Neural progenitor cell (in vitro differentiated cells): ENCODE data around the gene ZCCHC7. TPM values are rescaled to one million over a fixed set of nuclear protein-coding genes. Genes with fewer than 3 reads are reported as not detected.
A peak's percentile ranks its signal among the peaks of the same experiment; 100 is the strongest.

Experiments
- DNase-seq: peaks from one replicate; pipeline ENCODE4 v3.0.0-alpha.2; 2016; ENCODE audit warnings: low spot score
- H2AFZ ChIP-seq: fragments of 200-600 bp; sonication (generic); replicated peaks from 2 replicates; pipeline ENCODE4 v1.6.1; 2016; ENCODE audit warnings: antibody characterized with exemption
- H3F3A ChIP-seq: fragments of 200-600 bp; sonication (generic); 2 replicates; pipeline ENCODE4 v1.6.1; 2016; ENCODE audit warnings: antibody characterized with exemption, low read depth
- H3K27ac ChIP-seq: fragments of 200-600 bp; sonication (generic); 2 replicates; pipeline ENCODE4 v1.5.1; 2016; ENCODE audit warnings: mild to moderate bottlenecking
- H3K27me3 ChIP-seq: fragments of 200-600 bp; sonication (generic); 2 replicates; pipeline ENCODE4 v1.6.1; 2016; ENCODE audit warnings: mild to moderate bottlenecking, moderate library complexity
- H3K36me3 ChIP-seq: fragments of 200-600 bp; sonication (generic); 2 replicates; pipeline ENCODE4 v1.5.1; 2016
- H3K4me1 ChIP-seq: fragments of 200-600 bp; sonication (generic); 2 replicates; pipeline ENCODE4 v1.6.1; 2016; ENCODE audit warnings: mixed run types
- H3K4me2 ChIP-seq: fragments of 200-600 bp; sonication (generic); 2 replicates; pipeline ENCODE4 v1.6.1; 2016
- H3K4me3 ChIP-seq: fragments of 200-600 bp; sonication (generic); 2 replicates; pipeline ENCODE4 v1.5.1; 2016
- H3K79me2 ChIP-seq: fragments of 200-600 bp; sonication (generic); 2 replicates; pipeline ENCODE4 v1.6.1; 2016; ENCODE audit warnings: low read depth
- H3K9ac ChIP-seq: fragments of 200-600 bp; sonication (generic); 2 replicates; pipeline ENCODE4 v1.6.1; 2016
- H3K9me3 ChIP-seq: fragments of 200-600 bp; sonication (generic); 2 replicates; pipeline ENCODE4 v1.5.1; 2016; ENCODE audit warnings: low read depth
- H4K20me1 ChIP-seq: fragments of 200-600 bp; sonication (generic); 2 replicates; pipeline ENCODE4 v1.6.1; 2016; ENCODE audit warnings: low read depth
- H3K27ac Mint-ChIP-seq: 3 replicates; pipeline ENCODE4 v1.8.0; 2021; ENCODE audit warnings: mixed read lengths
- H3K27me3 Mint-ChIP-seq: 2 replicates; pipeline ENCODE4 v1.8.0; 2022; ENCODE audit warnings: low read depth, mild to moderate bottlenecking, inconsistent platforms, moderate library complexity, mixed read lengths; ENCODE audit not compliant: insufficient read depth
- H3K36me3 Mint-ChIP-seq: 3 replicates; pipeline ENCODE4 v1.8.0; 2021; ENCODE audit warnings: mixed read lengths
- H3K4me1 Mint-ChIP-seq: 3 replicates; pipeline ENCODE4 v1.8.0; 2021; ENCODE audit warnings: mixed read lengths
- H3K4me3 Mint-ChIP-seq: 3 replicates; pipeline ENCODE4 v1.8.0; 2021; ENCODE audit warnings: mild to moderate bottlenecking, moderate library complexity, mixed read lengths
- H3K9me3 Mint-ChIP-seq: 3 replicates; pipeline ENCODE4 v1.8.0; 2020; ENCODE audit warnings: mixed read lengths
- EZH2 ChIP-seq: fragments of 200-600 bp; sonication (generic); IDR thresholded peaks from 2 replicates; pipeline ENCODE4 v1.6.1; 2017; ENCODE audit warnings: antibody characterized with exemption, mild to moderate bottlenecking, moderate library complexity
- EZH2phosphoT487 ChIP-seq: fragments of 200-600 bp; sonication (generic); IDR thresholded peaks from 2 replicates; pipeline ENCODE4 v1.6.1; 2017; ENCODE audit warnings: antibody characterized with exemption
- total RNA-seq: library from RNA; depleted of rRNA; stranded (reverse); fragments of >200 nt; gene quantifications from 2 replicates; pipeline ENCODE4 v1.2.3, GENCODE V29; 2015; ENCODE audit warnings: low replicate concordance
- TF ChIP-seq, protein P1 (sequence below): fragments of 200-600 bp; sonication (generic); IDR thresholded peaks from 2 replicates; pipeline ENCODE4 v1.5.1; 2017; ENCODE audit warnings: antibody characterized with exemption, mild to moderate bottlenecking

The ZCCHC7 gene
- total RNA-seq, 1 donor from 2014 or later = 27.6 TPM

DNA sequence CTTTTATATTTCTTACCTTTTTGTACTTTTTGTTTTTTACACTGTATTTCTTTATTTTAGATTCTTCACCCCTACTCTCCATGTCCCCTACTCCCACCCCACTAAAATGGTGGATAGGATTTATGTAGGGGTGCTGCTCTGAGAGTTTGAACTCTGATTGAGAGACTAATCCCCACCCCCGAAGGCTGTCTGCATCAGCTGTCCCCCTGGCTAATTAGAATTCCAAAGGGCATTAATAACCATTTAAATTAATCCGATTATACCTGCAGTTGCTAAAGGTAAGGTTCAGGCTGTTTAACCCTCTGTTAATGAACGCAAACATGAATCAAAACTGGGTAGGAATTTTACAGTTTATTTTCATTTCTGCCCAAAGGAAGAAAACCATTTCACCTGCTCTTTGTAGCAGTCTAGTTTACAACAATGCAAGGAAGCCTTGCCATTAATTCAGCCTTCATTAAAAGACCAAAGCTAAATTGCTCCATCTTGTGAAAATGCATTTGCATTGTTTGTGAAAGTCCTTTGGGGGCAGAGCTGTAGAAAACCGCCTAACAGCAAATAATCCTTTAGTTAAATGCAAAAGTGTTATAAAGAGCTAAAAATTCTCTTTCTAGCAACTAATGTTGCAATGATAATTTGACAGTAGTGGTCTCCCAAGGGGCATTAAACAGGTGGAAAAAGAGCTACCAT is 71.2 kb downstream of the ZCCHC7 start:
- Histone ChIP-seq H3K36me3 (no peaks in the 10 kb centered on the region), H3K27ac (peak overlapping the region; percentile 69), H3K79me2 (peaks cover 6% of the 10 kb centered on the region), H3K9ac (no peak overlapping the region), H3F3A (peaks cover 47% of the 10 kb centered on the region), H3K4me3 (peak overlapping the region; percentile 24), H3K9me3 (no peaks in the 10 kb centered on the region), H3K27me3 (no peaks in the 10 kb centered on the region), H2AFZ (no peak overlapping the region), H3K4me1 (peaks cover 57% of the 10 kb centered on the region), H3K4me2 (peak overlapping the region; percentile 73), H4K20me1 (no peaks in the 10 kb centered on the region)
- Mint-ChIP-seq H3K36me3 (peaks cover 27% of the 10 kb centered on the region), H3K27me3 (peaks cover 6% of the 10 kb centered on the region), H3K9me3 (peaks cover 20% of the 10 kb centered on the region), H3K27ac (peak overlapping the region; percentile 73), H3K4me3 (peak overlapping the region; percentile 73), H3K4me1 (peaks cover 56% of the 10 kb centered on the region)
- DNase-seq = peak; percentile 67
- TF ChIP-seq, protein P1, sequence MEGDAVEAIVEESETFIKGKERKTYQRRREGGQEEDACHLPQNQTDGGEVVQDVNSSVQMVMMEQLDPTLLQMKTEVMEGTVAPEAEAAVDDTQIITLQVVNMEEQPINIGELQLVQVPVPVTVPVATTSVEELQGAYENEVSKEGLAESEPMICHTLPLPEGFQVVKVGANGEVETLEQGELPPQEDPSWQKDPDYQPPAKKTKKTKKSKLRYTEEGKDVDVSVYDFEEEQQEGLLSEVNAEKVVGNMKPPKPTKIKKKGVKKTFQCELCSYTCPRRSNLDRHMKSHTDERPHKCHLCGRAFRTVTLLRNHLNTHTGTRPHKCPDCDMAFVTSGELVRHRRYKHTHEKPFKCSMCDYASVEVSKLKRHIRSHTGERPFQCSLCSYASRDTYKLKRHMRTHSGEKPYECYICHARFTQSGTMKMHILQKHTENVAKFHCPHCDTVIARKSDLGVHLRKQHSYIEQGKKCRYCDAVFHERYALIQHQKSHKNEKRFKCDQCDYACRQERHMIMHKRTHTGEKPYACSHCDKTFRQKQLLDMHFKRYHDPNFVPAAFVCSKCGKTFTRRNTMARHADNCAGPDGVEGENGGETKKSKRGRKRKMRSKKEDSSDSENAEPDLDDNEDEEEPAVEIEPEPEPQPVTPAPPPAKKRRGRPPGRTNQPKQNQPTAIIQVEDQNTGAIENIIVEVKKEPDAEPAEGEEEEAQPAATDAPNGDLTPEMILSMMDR = no peak

DNA sequence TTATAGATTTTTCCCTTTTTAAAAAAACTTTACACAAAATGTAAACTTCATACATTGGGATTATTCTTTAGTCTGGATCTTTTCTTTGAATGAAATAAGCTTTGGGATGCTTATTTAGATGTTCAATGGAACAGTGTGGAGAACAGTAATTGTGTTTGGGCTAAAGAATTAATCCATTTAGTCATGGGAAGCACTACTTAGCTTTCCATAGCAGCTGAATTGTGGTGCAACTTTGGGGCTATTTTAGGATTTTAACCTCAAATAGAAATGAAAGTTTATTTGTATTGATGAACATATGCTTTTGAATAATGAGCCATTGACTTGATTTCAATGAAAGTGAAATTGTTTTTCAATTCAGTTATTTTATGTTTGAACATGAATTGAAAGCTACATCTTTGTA is 72.4 kb downstream of the ZCCHC7 start:
- peak; percentile 16 for DNase-seq
- no peak for TF ChIP-seq EZH2phosphoT487
- TF ChIP-seq, protein P1 = no peak
- TF ChIP-seq EZH2 = no peak
- Mint-ChIP-seq H3K36me3 (peaks cover 14% of the 10 kb centered on the region), H3K4me1 (peaks cover 66% of the 10 kb centered on the region), H3K4me3 (no peak overlapping the region), H3K27ac (no peak overlapping the region), H3K9me3 (peaks cover 9% of the 10 kb centered on the region), H3K27me3 (peaks cover 6% of the 10 kb centered on the region)
- Histone ChIP-seq H3K36me3 (no peaks in the 10 kb centered on the region), H3K27me3 (no peaks in the 10 kb centered on the region), H3K9ac (no peak overlapping the region), H3K79me2 (peaks cover 7% of the 10 kb centered on the region), H4K20me1 (no peaks in the 10 kb centered on the region), H3F3A (peaks cover 53% of the 10 kb centered on the region), H3K9me3 (no peaks in the 10 kb centered on the region), H3K27ac (peak overlapping the region; percentile 69), H3K4me3 (no peak overlapping the region), H2AFZ (no peak overlapping the region), H3K4me2 (peak overlapping the region; percentile 73), H3K4me1 (peaks cover 69% of the 10 kb centered on the region)

DNA sequence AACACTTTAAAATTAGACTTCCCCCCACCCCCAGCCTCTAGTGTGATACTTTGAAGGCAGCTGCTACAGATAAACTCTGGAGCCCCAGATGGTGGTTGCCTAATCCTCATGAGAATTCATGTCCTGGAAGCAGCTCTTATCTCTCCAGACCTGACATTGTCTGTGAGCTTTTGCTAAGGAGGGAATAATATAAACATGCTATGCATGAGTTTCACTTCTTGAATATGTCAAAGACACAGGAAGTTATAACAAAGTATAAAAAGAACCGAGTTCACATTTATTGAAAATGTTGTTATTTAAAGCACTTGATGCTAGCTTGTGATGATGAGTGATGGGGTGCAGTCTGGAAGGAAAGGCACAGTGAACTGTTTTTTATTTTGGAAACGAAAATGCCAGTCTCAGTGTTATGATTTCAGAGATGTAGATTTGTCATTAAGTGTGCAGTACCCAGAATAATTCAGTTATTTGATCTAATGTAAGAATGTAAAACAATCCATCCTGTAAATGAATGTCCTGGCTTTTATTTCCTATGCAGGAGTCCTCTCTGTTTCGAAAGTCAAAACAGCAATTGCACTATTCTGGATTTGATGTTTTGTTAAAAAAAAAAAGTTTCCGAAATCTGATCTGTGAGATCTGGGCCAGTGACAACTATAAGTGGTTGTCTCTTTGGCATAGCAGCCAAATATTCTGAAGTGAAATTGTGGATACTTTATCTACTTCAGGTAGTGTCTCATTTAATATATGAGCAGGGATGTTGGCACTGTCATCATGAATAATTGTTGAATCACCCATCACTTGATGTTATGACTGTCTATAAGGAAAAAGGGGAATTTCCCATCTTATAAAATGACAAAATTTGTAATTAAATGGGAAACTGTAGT is 77.0 kb downstream of the ZCCHC7 start:
- Histone ChIP-seq H3K79me2 (peaks cover 7% of the 10 kb centered on the region), H2AFZ (no peak overlapping the region), H4K20me1 (no peaks in the 10 kb centered on the region), H3K27ac (peak overlapping the region; percentile 68), H3K27me3 (no peaks in the 10 kb centered on the region), H3K9me3 (no peaks in the 10 kb centered on the region), H3K4me2 (peak overlapping the region; percentile 68), H3K4me1 (peaks cover 78% of the 10 kb centered on the region), H3K9ac (no peak overlapping the region), H3F3A (peaks cover 43% of the 10 kb centered on the region), H3K36me3 (no peaks in the 10 kb centered on the region), H3K4me3 (peak overlapping the region; percentile 3)
- H3K27me3 Mint-ChIP-seq = peaks cover 3% of the 10 kb centered on the region
- H3K4me3 Mint-ChIP-seq = no peak overlapping the region
- peak overlapping the region; percentile 89 for H3K27ac Mint-ChIP-seq
- peaks cover 76% of the 10 kb centered on the region for H3K4me1 Mint-ChIP-seq
- peak; percentile 76 for DNase-seq
- peaks cover 18% of the 10 kb centered on the region for H3K36me3 Mint-ChIP-seq
- peaks cover 2% of the 10 kb centered on the region for H3K9me3 Mint-ChIP-seq
- TF ChIP-seq, protein P1 = no peak
- no peak for TF ChIP-seq EZH2
- no peak for TF ChIP-seq EZH2phosphoT487
